ENCODE results near the gene SOCS6. TPM values are rescaled to one million over a fixed set of nuclear protein-coding genes. Genes with fewer than 3 reads are reported as not detected.

Gene SOCS6
- total RNA-seq, 4 donors from 2014 or later: 38.8 to 60.1 (median 41.1) TPM

GRCh38 chr18:70295192-70296188 lies 6.6 kb downstream of the SOCS6 start:
- no peak overlapping the region for H3K27ac ChIP-seq
- no peak for DNase-seq
- TF ChIP-seq CTCF (IDR thresholded peaks at IDR 0.05) (no peak), POLR2A (IDR thresholded peaks at IDR 0.05) (no peak)
- no peaks in the 10 kb centered on the region for H3K9me3 ChIP-seq
- no peak overlapping the region for H3K4me3 ChIP-seq
- H3K27me3 ChIP-seq: no peaks in the 10 kb centered on the region
- peaks cover 0 to 50% (median 0%) of the 10 kb centered on the region in 4 donors for H3K4me1 ChIP-seq
- H3K36me3 ChIP-seq: no peaks in the 10 kb centered on the region

- Histone ChIP-seq H3K36me3 (no peaks in the 10 kb centered on the region), H3K9me3 (no peaks in the 10 kb centered on the region), H3K27ac (no peak overlapping the region), H3K27me3 (no peaks in the 10 kb centered on the region), H3K4me1 (peaks cover 0 to 42% (median 0%) of the 10 kb centered on the region in 4 donors), H3K4me3 (no peak overlapping the region)
- no peak for TF ChIP-seq CTCF (IDR thresholded peaks at IDR 0.05)
- TF ChIP-seq POLR2A (IDR thresholded peaks at IDR 0.05): no peak
- no peak for DNase-seq
These were observed 7.4 kb downstream of the SOCS6 start for GRCh38 chr18:70296289-70296688.

GRCh38 chr18:70296781-70297180 lies 7.9 kb downstream of the SOCS6 start:
- Histone ChIP-seq H3K27me3 (no peaks in the 10 kb centered on the region), H3K36me3 (no peaks in the 10 kb centered on the region), H3K27ac (no peak overlapping the region), H3K4me1 (peaks cover 0 to 42% (median 0%) of the 10 kb centered on the region in 4 donors), H3K4me3 (no peak overlapping the region), H3K9me3 (no peaks in the 10 kb centered on the region)
- TF ChIP-seq POLR2A (IDR thresholded peaks at IDR 0.05): no peak
- DNase-seq: no peak

GRCh38 chr18:70299393-70299792 lies 10.5 kb downstream of the SOCS6 start:
- TF ChIP-seq CTCF (IDR thresholded peaks at IDR 0.05) (no peak), POLR2A (IDR thresholded peaks at IDR 0.05) (no peak)
- H3K4me3 ChIP-seq: no peak overlapping the region
- H3K27ac ChIP-seq: no peak overlapping the region
- H3K27me3 ChIP-seq: no peaks in the 10 kb centered on the region
- peaks cover 0 to 26% (median 0%) of the 10 kb centered on the region in 4 donors for H3K4me1 ChIP-seq
- H3K36me3 ChIP-seq: no peaks in the 10 kb centered on the region
- DNase-seq: no peak
- H3K9me3 ChIP-seq: no peaks in the 10 kb centered on the region

GRCh38 chr18:70301667-70302066 lies 12.8 kb downstream of the SOCS6 start:
- Histone ChIP-seq H3K36me3 (no peaks in the 10 kb centered on the region), H3K4me3 (no peak overlapping the region), H3K4me1 (peaks cover 0 to 11% (median 0%) of the 10 kb centered on the region in 4 donors), H3K27ac (no peak overlapping the region), H3K27me3 (no peaks in the 10 kb centered on the region), H3K9me3 (no peaks in the 10 kb centered on the region)
- TF ChIP-seq CTCF (IDR thresholded peaks at IDR 0.05) (no peak), POLR2A (IDR thresholded peaks at IDR 0.05) (no peak)
- no peak for DNase-seq
